ENCODE measurements around the gene ABLIM1. TPM values are rescaled to one million over a fixed set of nuclear protein-coding genes. Genes with fewer than 3 reads are reported as not detected.

ABLIM1 gene
- total RNA-seq, 1 donor from 2014 or later, result 87.7 TPM

GRCh38 chr10:114680543-114681117 is 22.6 kb upstream of the ABLIM1 start:
- Histone ChIP-seq H3K27ac (no peak overlapping the region), H3K4me3 (no peak overlapping the region), H3K36me3 (no peaks in the 10 kb centered on the region), H3K9me3 (no peaks in the 10 kb centered on the region), H3K4me1 (peaks cover 0 to 16% of the 10 kb centered on the region in 2 donors), H3K27me3 (no peaks in the 10 kb centered on the region)
- no peak for TF ChIP-seq CTCF (IDR thresholded peaks at IDR 0.05)
- intact Hi-C loops (cut with DNase I), result no loop called here
- DNase-seq (ENCODE audit: low spot score in 2 of 2), result no peak

GRCh38 chr10:114679552-114679951 is 21.5 kb upstream of the ABLIM1 start:
- no peaks in the 10 kb centered on the region for H3K36me3 ChIP-seq
- H3K4me1 ChIP-seq, result peaks cover 0 to 9% of the 10 kb centered on the region in 2 donors
- no peaks in the 10 kb centered on the region for H3K9me3 ChIP-seq
- H3K4me3 ChIP-seq, result no peak overlapping the region
- no peaks in the 10 kb centered on the region for H3K27me3 ChIP-seq
- DNase-seq (ENCODE audit: low spot score in 2 of 2), result no peak
- TF ChIP-seq CTCF (IDR thresholded peaks at IDR 0.05), result no peak
- intact Hi-C loops (cut with DNase I), result no loop called here
- no peak overlapping the region for H3K27ac ChIP-seq

- Histone ChIP-seq H3K27me3 (no peaks in the 10 kb centered on the region), H3K9me3 (no peaks in the 10 kb centered on the region), H3K27ac (no peak overlapping the region), H3K4me1 (peaks cover 0 to 9% of the 10 kb centered on the region in 2 donors), H3K36me3 (no peaks in the 10 kb centered on the region), H3K4me3 (no peak overlapping the region)
- DNase-seq (ENCODE audit: low spot score in 2 of 2), result no peak
- no peak for TF ChIP-seq CTCF (IDR thresholded peaks at IDR 0.05)
- intact Hi-C loops (cut with DNase I), result no loop called here
Observed at GRCh38 chr10:114678820-114679219, 20.7 kb upstream of the ABLIM1 start.

- Histone ChIP-seq H3K27ac (no peak overlapping the region), H3K9me3 (no peaks in the 10 kb centered on the region)
Observed at GRCh38 chr10:114678336-114678735, 20.3 kb upstream of the ABLIM1 start.

GRCh38 chr10:114674346-114674745 is 16.3 kb upstream of the ABLIM1 start:
- Histone ChIP-seq H3K27me3 (no peaks in the 10 kb centered on the region), H3K4me1 (no peaks in the 10 kb centered on the region), H3K36me3 (no peaks in the 10 kb centered on the region), H3K27ac (no peak overlapping the region), H3K9me3 (no peaks in the 10 kb centered on the region), H3K4me3 (no peak overlapping the region)
- intact Hi-C loops (cut with DNase I), result no loop called here
- DNase-seq (ENCODE audit: low spot score in 2 of 2), result no peak
- no peak for TF ChIP-seq CTCF (IDR thresholded peaks at IDR 0.05)

More at GRCh38 chr10:114678336-114678735, 20.3 kb upstream of the ABLIM1 start:
- no peaks in the 10 kb centered on the region for H3K27me3 ChIP-seq
- H3K4me1 ChIP-seq, result peaks cover 0 to 7% of the 10 kb centered on the region in 2 donors
- intact Hi-C loops (cut with DNase I), result no loop called here
- DNase-seq (ENCODE audit: low spot score in 2 of 2), result no peak
- TF ChIP-seq CTCF (IDR thresholded peaks at IDR 0.05), result no peak
- no peaks in the 10 kb centered on the region for H3K36me3 ChIP-seq
- no peak overlapping the region for H3K4me3 ChIP-seq

- Histone ChIP-seq H3K4me1 (no peaks in the 10 kb centered on the region), H3K9me3 (no peaks in the 10 kb centered on the region), H3K4me3 (no peak overlapping the region), H3K36me3 (no peaks in the 10 kb centered on the region), H3K27ac (no peak overlapping the region), H3K27me3 (no peaks in the 10 kb centered on the region)
- intact Hi-C loops (cut with DNase I), result no loop called here
- no peak for DNase-seq (ENCODE audit: low spot score in 2 of 2)
- TF ChIP-seq CTCF (IDR thresholded peaks at IDR 0.05), result no peak
Observed at GRCh38 chr10:114669648-114670047, 11.6 kb upstream of the ABLIM1 start.

Measured in ascending aorta (tissue), 2 donors.